ENCODE results near the gene RAD51AP2.
A peak's percentile ranks its signal among the peaks of the same experiment; 100 is the strongest.
"Not testable (repeated sequence)": the region's sequence is repeated elsewhere in the genome, so short reads cannot be mapped to it uniquely, and the experiment has no call there.

RAD51AP2 gene

DNA sequence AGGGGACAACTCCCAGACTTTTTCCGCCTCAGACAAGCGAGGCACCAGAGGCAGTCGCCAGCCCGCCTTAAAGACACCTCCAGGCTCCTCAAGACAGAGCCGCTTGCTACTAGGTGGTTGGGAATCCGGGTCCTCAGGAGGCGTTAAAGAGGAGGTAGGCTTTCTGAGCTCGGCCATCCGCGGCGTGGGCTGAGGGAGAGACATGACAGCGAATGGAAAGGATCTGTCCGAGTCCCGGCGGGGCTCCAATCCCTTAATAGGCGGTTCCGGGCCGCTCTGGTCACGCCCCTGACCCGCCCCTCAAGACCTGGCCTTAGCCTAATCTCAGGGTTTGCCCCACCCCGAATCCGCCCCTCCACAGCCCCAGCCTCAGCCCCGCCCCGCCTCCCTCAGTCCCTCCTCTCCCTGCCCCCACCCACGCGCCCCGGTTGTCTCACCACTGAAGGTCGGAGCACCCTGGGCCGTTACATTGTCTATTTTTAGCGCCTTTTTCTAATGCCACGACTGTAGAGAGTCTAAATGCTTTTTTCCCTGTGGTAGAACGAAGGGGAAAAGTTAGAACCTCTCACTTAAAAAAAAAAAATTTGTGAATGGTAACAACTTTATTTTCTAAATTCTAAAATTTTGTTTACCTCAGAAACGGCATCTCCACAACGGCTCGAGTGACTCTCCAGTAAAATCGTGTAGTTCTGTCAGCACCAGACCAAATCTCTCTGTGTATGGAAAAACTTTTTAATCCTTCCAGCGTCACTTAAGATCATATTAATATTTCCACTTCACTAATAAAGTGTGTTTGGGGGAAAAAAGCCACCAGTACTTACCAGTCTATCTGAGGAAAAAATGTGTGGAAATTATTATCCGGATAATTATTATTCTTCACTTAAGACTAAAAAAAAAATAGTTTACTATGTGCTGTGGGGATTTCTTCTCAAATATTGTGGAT, at the start of gene RAD51AP2:
RAD51AP2 (minus strand) TSS at position 229 of the 943 bp plus-strand sequence; CDS start at position 204, 25 bp downstream.
- DNase-seq (ENCODE audit: low read depth): peak; percentile 95
- H3K9me3 ChIP-seq (ENCODE audit: control insufficient read depth, low read length): no peaks in the 10 kb centered on the region
- peak within 1 kb of the TSS; percentile 89 for H3K4me3 ChIP-seq (ENCODE audit: low read length)
- no peaks in the 10 kb centered on the region for H3K36me3 ChIP-seq (ENCODE audit: control insufficient read depth, insufficient read depth, low read length, severe bottlenecking)
- peaks cover 13% of the 10 kb centered on the region for H3K4me1 ChIP-seq (ENCODE audit: control insufficient read depth, insufficient read depth, low read length)
- peak within 1 kb of the TSS; percentile 86 for H3K9ac ChIP-seq (ENCODE audit: low read length)
- no peaks in the 10 kb centered on the region for H3K27me3 ChIP-seq (replicated peaks; ENCODE audit: control insufficient read depth, insufficient read depth, low read length)

DNA sequence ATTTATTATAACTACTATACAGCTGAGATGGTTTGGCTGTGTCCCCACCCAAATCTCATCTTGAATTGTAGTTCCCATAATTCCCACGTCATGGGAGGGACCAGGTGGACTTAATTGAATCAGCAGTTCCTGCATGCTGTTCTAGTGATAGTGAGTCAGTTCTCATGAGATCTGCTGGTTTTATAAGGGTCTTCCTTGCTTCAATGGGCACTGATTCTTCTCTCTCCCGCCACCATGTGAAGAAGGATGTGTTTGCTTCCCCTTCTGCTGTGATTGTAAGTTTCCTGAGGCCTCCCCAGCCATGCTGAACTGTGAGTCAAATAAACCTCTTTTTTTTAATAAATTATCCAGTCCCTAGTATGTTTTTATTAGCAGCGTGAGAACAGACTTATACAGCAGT, 47.5 kb upstream of the RAD51AP2 start:
- not testable (repeated sequence) for DNase-seq (ENCODE audit: low read depth); H3K4me1 ChIP-seq (ENCODE audit: control insufficient read depth, insufficient read depth, low read length); H3K9ac ChIP-seq (ENCODE audit: low read length); H3K27me3 ChIP-seq (replicated peaks; ENCODE audit: control insufficient read depth, insufficient read depth, low read length); H3K4me3 ChIP-seq (ENCODE audit: low read length); H3K9me3 ChIP-seq (ENCODE audit: control insufficient read depth, low read length); H3K36me3 ChIP-seq (ENCODE audit: control insufficient read depth, insufficient read depth, low read length, severe bottlenecking)

DNA sequence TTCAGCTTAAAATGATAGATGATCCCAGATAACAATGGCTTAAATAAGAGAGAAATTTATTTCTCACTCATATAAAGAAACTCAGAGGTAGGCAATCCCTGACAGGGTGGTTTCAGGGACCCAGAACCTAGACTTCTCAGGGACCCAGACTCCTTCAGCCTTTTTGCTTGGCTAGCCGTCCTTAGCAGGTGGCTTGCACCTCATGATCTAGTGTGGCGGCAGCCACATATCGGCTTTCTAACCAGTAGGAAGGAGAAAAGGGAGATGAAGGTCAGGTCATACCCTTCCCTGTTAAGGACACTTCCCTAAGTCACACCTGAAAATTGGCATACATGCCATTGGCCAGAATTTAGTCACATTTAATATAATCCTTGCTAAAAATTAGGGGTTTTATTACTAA, 40.6 kb upstream of the RAD51AP2 start:
- H3K4me3 ChIP-seq (ENCODE audit: low read length): no peak overlapping the region
- DNase-seq (ENCODE audit: low read depth): no peak
- H3K9me3 ChIP-seq (ENCODE audit: control insufficient read depth, low read length): no peaks in the 10 kb centered on the region
- H3K9ac ChIP-seq (ENCODE audit: low read length): no peak overlapping the region
- no peaks in the 10 kb centered on the region for H3K36me3 ChIP-seq (ENCODE audit: control insufficient read depth, insufficient read depth, low read length, severe bottlenecking)
- no peaks in the 10 kb centered on the region for H3K4me1 ChIP-seq (ENCODE audit: control insufficient read depth, insufficient read depth, low read length)
- H3K27me3 ChIP-seq (replicated peaks; ENCODE audit: control insufficient read depth, insufficient read depth, low read length): no peaks in the 10 kb centered on the region

DNA sequence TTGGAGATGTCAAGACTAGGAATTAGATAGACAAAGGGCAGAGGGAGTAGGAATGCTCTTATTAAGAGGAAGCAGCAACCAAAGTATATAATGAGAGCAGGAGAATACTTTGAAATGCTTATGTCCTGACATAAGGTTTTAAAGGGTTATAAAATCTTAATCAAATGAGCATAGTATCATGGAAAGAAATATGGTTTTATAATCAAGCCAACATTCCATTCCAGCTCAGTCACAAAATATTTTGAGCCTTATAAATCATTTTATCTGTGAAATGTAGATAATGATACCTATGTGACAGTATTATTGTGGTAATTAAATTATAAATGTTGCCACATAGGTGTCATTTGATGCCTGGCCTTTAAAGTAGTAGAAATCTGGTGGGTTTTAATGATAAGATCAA, 39.8 kb upstream of the RAD51AP2 start:
- no peaks in the 10 kb centered on the region for H3K36me3 ChIP-seq (ENCODE audit: control insufficient read depth, insufficient read depth, low read length, severe bottlenecking)
- H3K9ac ChIP-seq (ENCODE audit: low read length): no peak overlapping the region
- H3K4me3 ChIP-seq (ENCODE audit: low read length): no peak overlapping the region
- H3K27me3 ChIP-seq (replicated peaks; ENCODE audit: control insufficient read depth, insufficient read depth, low read length): no peaks in the 10 kb centered on the region
- H3K4me1 ChIP-seq (ENCODE audit: control insufficient read depth, insufficient read depth, low read length): no peaks in the 10 kb centered on the region
- no peaks in the 10 kb centered on the region for H3K9me3 ChIP-seq (ENCODE audit: control insufficient read depth, low read length)
- DNase-seq (ENCODE audit: low read depth): no peak

DNA sequence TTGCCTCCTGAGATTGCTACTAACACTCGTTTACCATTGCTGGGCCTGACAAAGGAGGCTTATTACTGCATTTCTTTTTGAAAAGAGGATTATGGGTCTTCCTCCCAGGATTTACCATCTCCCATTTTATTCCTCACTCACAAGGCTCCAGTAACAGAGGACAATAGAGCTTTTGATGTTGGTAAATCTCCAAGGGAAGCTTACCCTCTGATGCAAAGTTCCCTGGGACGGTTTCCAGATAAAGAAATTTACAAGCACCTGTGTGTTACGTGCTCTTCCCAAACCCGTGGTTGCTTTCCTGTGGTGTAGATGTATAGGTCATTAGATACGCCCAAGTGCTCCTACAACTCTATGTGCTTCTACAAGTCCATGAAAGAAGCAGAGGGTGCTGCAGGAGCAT, 39.4 kb upstream of the RAD51AP2 start:
- DNase-seq (ENCODE audit: low read depth): no peak
- H3K9ac ChIP-seq (ENCODE audit: low read length): no peak overlapping the region
- H3K9me3 ChIP-seq (ENCODE audit: control insufficient read depth, low read length): no peaks in the 10 kb centered on the region
- no peaks in the 10 kb centered on the region for H3K36me3 ChIP-seq (ENCODE audit: control insufficient read depth, insufficient read depth, low read length, severe bottlenecking)
- H3K4me3 ChIP-seq (ENCODE audit: low read length): no peak overlapping the region
- no peaks in the 10 kb centered on the region for H3K27me3 ChIP-seq (replicated peaks; ENCODE audit: control insufficient read depth, insufficient read depth, low read length)
- H3K4me1 ChIP-seq (ENCODE audit: control insufficient read depth, insufficient read depth, low read length): no peaks in the 10 kb centered on the region

DNA sequence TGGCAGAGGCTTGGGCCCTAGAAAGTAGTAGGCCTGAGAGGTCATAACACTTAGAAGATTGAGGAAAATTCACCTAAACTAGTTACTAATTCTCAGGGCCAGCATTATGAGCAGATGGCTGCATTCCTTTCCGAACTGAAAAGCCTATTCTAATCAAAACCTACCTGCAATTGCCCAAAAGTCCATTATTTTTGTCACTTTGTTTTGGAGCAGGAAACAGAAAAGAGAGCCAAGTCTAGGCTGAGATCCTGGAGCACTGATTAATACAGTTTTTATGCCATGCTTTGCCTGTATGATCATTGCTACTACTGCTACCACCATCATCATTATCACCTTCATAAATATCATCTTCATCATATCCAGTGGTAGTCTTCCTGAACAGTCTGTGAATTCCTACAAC, 36.9 kb upstream of the RAD51AP2 start:
- H3K4me3 ChIP-seq (ENCODE audit: low read length): no peak overlapping the region
- no peaks in the 10 kb centered on the region for H3K4me1 ChIP-seq (ENCODE audit: control insufficient read depth, insufficient read depth, low read length)
- no peaks in the 10 kb centered on the region for H3K27me3 ChIP-seq (replicated peaks; ENCODE audit: control insufficient read depth, insufficient read depth, low read length)
- H3K9me3 ChIP-seq (ENCODE audit: control insufficient read depth, low read length): no peaks in the 10 kb centered on the region
- H3K36me3 ChIP-seq (ENCODE audit: control insufficient read depth, insufficient read depth, low read length, severe bottlenecking): no peaks in the 10 kb centered on the region
- DNase-seq (ENCODE audit: low read depth): no peak
- H3K9ac ChIP-seq (ENCODE audit: low read length): no peak overlapping the region

DNA sequence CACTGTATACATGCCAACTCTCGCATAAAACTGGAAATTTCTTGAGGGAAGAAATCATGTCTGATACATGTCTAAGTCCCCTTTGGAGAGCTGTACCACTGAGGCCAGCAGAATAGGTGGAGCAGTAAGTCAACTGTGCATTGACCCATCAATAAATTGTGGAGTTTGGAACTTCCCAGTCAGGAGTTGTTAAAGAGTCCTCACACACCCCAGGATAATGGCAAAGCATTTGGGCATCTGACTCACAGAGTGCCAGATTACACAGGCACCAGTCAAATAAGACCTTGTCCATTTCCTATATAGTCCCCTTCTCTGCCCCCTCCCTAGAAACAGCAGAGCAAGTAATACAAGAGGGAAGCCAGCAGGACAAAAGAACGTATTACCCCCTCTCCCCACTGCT, 32.7 kb upstream of the RAD51AP2 start:
- no peak overlapping the region for H3K9ac ChIP-seq (ENCODE audit: low read length)
- H3K4me1 ChIP-seq (ENCODE audit: control insufficient read depth, insufficient read depth, low read length): no peaks in the 10 kb centered on the region
- DNase-seq (ENCODE audit: low read depth): no peak
- H3K27me3 ChIP-seq (replicated peaks; ENCODE audit: control insufficient read depth, insufficient read depth, low read length): peaks cover 4% of the 10 kb centered on the region
- no peaks in the 10 kb centered on the region for H3K9me3 ChIP-seq (ENCODE audit: control insufficient read depth, low read length)
- no peak overlapping the region for H3K4me3 ChIP-seq (ENCODE audit: low read length)
- H3K36me3 ChIP-seq (ENCODE audit: control insufficient read depth, insufficient read depth, low read length, severe bottlenecking): no peaks in the 10 kb centered on the region

DNA sequence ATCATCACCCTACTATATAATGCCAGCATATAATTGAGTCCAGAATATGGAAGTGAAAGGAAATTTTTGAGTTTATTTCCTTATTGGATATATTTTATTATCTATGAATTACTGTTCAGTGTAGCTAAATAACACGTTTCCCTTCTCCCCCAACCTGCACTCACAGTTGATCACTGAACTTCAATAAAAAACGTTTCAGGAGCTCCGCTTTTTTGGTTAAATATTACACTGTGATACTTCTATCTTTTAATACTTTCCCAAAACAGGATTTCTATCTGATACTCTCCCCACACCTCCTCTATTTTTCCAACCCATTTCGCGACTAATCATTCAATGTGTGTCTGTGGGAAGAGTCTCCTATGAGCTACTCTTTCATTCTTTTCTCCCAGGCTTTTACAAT, 29.5 kb upstream of the RAD51AP2 start:
- no peak overlapping the region for H3K9ac ChIP-seq (ENCODE audit: low read length)
- no peaks in the 10 kb centered on the region for H3K9me3 ChIP-seq (ENCODE audit: control insufficient read depth, low read length)
- no peaks in the 10 kb centered on the region for H3K36me3 ChIP-seq (ENCODE audit: control insufficient read depth, insufficient read depth, low read length, severe bottlenecking)
- H3K27me3 ChIP-seq (replicated peaks; ENCODE audit: control insufficient read depth, insufficient read depth, low read length): peaks cover 4% of the 10 kb centered on the region
- H3K4me3 ChIP-seq (ENCODE audit: low read length): no peak overlapping the region
- no peak for DNase-seq (ENCODE audit: low read depth)
- no peaks in the 10 kb centered on the region for H3K4me1 ChIP-seq (ENCODE audit: control insufficient read depth, insufficient read depth, low read length)

DNA sequence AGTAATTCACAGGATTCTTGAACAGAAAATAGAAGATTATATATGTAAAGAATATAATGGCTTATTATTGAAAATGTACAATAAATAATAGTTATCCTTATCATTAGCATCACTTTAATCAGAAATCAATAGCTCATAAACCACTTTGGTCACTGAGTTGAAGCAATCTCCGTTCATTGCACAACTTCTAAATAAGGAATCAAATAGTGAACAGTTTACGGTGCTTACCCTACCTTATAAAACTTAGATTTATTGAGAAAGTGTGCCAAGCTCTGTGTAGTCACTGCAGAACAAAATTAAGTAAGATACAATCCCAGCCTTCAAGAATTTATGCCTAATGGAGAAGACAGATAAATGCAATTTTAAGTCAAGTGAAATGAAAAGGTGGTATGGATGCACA, 29.0 kb upstream of the RAD51AP2 start:
- no peaks in the 10 kb centered on the region for H3K4me1 ChIP-seq (ENCODE audit: control insufficient read depth, insufficient read depth, low read length)
- H3K9me3 ChIP-seq (ENCODE audit: control insufficient read depth, low read length): no peaks in the 10 kb centered on the region
- H3K9ac ChIP-seq (ENCODE audit: low read length): no peak overlapping the region
- H3K36me3 ChIP-seq (ENCODE audit: control insufficient read depth, insufficient read depth, low read length, severe bottlenecking): no peaks in the 10 kb centered on the region
- no peak overlapping the region for H3K4me3 ChIP-seq (ENCODE audit: low read length)
- no peak for DNase-seq (ENCODE audit: low read depth)
- H3K27me3 ChIP-seq (replicated peaks; ENCODE audit: control insufficient read depth, insufficient read depth, low read length): peaks cover 8% of the 10 kb centered on the region

DNA sequence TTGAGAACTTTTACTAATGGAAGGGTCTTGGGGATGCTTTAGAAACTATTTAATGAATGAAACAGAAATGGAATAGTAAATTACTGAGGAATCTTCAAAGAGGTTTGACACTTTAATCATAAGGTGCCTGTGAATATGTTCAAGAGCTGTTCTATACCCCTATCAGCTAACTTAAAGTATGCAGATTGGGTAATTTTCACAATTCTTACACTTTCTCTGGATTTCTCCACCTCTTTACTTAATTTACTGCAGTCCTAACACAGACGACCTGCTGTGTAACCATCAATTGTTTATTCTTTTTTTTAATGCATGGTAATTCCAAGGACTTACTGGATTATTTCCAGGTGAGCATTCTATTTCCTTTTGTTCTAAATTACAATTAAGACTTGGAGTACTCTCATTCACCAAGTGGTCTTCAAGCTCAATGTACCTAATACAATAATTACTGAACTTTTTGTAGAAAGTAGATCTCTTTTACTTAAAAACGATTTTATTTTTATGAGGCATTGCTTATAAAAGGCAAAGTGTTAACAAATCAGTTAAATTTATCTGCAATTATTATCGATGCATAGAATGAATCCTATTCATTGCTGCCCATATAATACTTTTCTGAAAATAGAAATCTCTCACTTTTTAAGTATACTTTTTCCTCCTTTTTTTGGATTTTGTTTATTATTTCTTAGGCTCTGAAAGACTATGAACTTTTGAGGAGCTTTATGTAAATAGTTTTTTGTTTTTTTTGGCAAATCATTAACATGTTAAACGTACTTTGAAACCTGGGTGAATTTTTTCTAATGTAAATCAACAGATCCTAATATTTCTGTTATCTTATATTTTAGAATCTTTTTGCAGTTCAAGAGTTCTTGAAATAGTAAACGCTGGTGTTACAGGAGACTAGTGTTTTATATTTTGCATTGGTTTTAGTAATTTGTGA, 27.7 kb upstream of the RAD51AP2 start:
- Histone ChIP-seq H3K27me3 (replicated peaks; ENCODE audit: control insufficient read depth, insufficient read depth, low read length) (peaks cover 21% of the 10 kb centered on the region), H3K36me3 (ENCODE audit: control insufficient read depth, insufficient read depth, low read length, severe bottlenecking) (no peaks in the 10 kb centered on the region), H3K4me3 (ENCODE audit: low read length) (no peak overlapping the region), H3K9ac (ENCODE audit: low read length) (no peak overlapping the region), H3K4me1 (ENCODE audit: control insufficient read depth, insufficient read depth, low read length) (peaks cover 5% of the 10 kb centered on the region), H3K9me3 (ENCODE audit: control insufficient read depth, low read length) (no peaks in the 10 kb centered on the region)
- DNase-seq (ENCODE audit: low read depth): no peak

DNA sequence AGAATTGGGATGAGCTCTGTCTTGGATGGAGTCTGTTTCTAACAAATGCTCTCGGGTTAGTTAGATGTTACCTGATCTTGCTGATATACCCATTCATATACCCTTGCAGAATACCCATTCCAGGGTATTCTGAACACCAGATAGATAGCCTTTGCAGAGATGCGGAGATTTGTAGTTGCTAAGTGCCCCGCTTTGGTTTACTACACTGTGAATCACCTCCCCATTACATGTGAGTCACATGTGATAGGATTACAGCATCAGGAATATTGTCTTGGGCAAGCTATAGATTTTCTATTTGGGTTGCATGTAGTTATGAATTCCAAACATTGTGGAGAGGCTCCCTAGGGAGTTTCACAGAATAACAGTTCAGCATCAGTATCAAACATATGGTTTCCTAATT, 26.0 kb upstream of the RAD51AP2 start:
- Histone ChIP-seq H3K4me1 (ENCODE audit: control insufficient read depth, insufficient read depth, low read length) (peaks cover 15% of the 10 kb centered on the region), H3K27me3 (replicated peaks; ENCODE audit: control insufficient read depth, insufficient read depth, low read length) (peaks cover 24% of the 10 kb centered on the region), H3K9me3 (ENCODE audit: control insufficient read depth, low read length) (no peaks in the 10 kb centered on the region), H3K36me3 (ENCODE audit: control insufficient read depth, insufficient read depth, low read length, severe bottlenecking) (no peaks in the 10 kb centered on the region), H3K9ac (ENCODE audit: low read length) (no peak overlapping the region), H3K4me3 (ENCODE audit: low read length) (no peak overlapping the region)
- DNase-seq (ENCODE audit: low read depth): peak; percentile 52

Data from adipocyte (in vitro differentiated cells).